GM18498 (cell line): ENCODE data around the gene ACSM5.
"Not testable (repeated sequence)": the region's sequence is repeated elsewhere in the genome, so short reads cannot be mapped to it uniquely, and the experiment has no call there.

Experiments
- ATAC-seq: cut with Tn5 transposase; IDR thresholded peaks from one replicate; pipeline ENCODE4 v1.9.1; 2021; ENCODE audit warnings: mild to moderate bottlenecking, moderate library complexity; ENCODE audit not compliant: unreplicated experiment

Gene ACSM5

GRCh38 chr16:20446652-20447393, 37.5 kb downstream of the ACSM5 start:
- not testable (repeated sequence) for ATAC-seq

DNA sequence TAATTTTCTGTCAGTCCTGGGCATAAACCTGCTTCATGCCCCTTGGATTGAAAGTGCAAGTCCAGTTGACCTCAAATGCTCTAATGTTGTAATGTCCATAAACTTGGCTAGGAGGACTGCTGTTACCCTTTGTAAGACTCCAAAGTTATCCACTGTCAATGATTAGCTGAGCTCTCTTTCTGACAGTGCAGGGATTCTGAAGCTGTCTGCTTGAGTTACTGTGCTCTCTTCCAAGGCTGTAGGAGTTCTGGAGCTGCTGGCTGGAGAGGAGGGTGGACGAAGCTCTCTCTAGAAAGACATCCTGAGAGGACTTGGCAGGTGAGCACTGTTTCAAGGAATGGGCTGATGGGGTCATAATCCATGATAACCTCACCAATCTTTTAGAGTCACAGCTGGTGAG, 42.0 kb downstream of the ACSM5 start, which contains the start of gene ACSM2A:
Gene ACSM2A (plus strand): TSS at position 158 of the 400 bp plus-strand sequence. CDS start 8,594 bp downstream, outside the sequence.
- ATAC-seq, result not testable (repeated sequence)

- ATAC-seq, result not testable (repeated sequence)
These were observed 44.3 kb downstream of the ACSM5 start for GRCh38 chr16:20453633-20454032.

DNA sequence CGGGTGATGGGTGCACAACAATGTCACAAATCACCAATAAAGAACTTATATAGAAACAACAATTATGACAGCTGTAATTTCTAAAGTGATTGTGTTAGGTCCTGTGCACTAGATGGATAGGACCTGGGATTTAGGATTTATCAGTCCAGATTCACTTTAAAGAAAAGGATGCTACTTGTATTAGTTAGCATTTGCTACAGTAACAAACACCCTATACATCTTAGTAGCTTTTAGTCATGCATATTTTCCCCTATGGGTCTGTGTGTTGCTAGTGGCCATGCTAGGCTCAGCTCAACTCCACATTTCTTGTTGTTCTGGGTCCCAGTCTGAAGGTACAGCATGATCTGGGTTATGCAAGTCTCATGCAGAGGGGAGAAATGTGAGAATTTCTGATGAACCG, 49.9 kb downstream of the ACSM5 start:
- ATAC-seq, result not testable (repeated sequence)

- not testable (repeated sequence) for ATAC-seq
These were observed 51.0 kb downstream of the ACSM5 start for GRCh38 chr16:20460313-20460712.

DNA sequence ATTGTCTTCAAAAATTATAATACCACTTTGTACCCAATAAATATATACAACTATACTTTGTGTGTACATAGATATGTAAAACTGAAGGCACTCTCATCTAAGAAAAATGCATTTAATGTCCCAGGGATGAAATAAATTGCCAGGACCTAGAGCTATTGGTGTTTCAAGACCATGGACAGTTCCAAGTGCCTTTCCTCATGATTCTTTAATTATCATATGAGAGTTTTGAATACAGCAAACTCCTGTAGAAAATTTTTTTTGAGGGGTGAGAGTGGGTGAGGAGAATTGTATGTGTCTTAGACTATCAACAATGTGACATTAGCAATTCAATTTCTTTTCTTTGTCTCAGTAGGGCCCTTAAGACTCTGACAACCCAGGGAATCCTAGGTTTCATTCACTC, 59.6 kb downstream of the ACSM5 start:
- ATAC-seq, result not testable (repeated sequence)

DNA sequence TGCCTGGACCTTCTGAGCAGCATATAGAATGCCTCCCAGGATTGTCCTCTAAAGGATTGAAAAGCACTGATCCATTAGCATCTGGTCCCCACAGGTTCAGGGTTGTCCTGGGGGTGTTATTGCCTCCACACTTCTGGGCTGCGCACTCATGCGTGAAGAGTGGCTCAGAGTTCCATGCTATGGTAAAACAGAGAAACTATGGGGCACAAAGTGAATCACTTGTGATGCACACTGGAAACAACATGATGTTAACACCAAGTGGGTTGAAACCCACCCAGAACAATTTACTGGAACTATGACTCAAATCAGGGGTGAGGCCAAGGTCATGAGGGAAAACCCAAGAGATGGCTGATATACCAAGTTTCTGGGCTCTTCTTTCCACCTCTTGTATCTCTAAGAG, 60.6 kb downstream of the ACSM5 start:
- not testable (repeated sequence) for ATAC-seq

DNA sequence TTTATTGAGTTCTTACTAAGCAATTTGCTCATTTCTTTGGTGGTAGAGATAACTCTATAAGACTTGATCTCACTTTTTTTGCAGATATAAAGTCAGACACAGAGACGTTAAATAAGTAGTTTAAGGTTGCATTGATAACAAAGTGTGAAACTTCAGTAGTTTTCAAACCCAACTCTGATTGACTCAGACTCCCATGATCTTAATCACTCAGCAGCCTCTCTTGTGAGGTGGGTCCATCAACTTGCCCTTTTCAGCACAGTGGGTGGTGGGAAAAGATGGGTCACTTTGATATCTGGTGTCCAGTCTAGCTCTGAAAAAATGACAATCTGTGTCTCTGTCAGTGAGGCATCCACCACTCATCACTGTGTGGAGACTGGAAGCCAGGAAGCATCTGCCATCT, 61.4 kb downstream of the ACSM5 start:
- ATAC-seq, result not testable (repeated sequence)

DNA sequence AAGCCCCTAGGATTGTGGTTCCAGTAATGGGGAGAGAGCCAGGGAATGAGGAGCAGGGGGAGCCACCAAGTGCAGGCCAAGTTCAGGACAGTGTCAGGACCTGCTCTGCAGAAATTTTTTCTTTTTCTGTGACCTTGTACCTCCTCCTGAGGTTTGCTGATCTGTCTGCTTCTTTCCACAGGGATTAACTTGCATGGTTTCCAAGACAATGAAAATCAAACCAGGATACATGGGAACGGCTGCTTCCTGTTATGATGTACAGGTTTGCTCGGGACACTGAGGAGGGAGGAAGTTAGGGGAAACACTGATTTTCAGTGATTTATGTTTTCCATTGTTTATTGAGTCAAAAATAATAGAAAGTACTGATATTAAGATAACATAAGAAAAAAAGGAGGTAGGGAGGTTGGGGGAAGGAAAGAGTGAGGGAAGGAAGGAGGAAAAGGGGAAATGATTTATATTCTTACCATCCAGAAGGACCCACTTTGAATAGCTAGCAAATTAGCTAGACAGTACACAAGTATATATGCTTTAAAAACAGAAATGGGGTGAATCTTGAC, 67.9 kb downstream of the ACSM5 start:
- not testable (repeated sequence) for ATAC-seq

GRCh38 chr16:20483989-20484388, 74.7 kb downstream of the ACSM5 start:
- ATAC-seq, result not testable (repeated sequence)

GRCh38 chr16:20484726-20485125, 75.4 kb downstream of the ACSM5 start:
- no peak for ATAC-seq

- no peak for ATAC-seq
These were observed 76.1 kb downstream of the ACSM5 start for GRCh38 chr16:20485408-20485807.
